ENCODE measurements around the gene GRPR.

Gene GRPR

DNA sequence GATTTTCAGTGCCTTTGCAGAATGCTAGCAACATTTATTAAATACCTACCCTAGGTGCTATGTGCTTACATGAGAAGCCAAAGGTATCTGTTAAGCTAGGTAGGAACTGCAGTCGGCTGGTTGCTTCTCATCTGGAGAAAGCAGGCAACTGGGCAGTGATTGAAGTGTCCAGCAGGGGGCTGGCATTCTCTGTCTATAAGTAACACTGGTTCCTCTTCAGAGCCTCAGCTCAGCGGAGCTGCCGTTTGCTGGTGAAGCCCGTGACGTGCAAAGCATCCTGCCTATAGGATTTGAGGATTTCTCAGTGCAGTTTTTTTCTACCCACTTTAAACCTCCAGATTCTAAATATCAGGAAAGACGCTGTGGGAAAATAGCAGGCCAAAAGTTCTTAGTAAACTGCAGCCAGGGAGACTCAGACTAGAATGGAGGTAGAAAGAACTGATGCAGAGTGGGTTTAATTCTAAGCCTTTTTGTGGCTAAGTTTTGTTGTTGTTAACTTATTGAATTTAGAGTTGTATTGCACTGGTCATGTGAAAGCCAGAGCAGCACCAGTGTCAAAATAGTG, at the start of gene GRPR:
TSS of gene GRPR (plus strand) at position 344 of the 565 bp plus-strand sequence. CDS start 389 bp downstream, outside the sequence.
- peak; percentile 81 for DNase-seq

DNA sequence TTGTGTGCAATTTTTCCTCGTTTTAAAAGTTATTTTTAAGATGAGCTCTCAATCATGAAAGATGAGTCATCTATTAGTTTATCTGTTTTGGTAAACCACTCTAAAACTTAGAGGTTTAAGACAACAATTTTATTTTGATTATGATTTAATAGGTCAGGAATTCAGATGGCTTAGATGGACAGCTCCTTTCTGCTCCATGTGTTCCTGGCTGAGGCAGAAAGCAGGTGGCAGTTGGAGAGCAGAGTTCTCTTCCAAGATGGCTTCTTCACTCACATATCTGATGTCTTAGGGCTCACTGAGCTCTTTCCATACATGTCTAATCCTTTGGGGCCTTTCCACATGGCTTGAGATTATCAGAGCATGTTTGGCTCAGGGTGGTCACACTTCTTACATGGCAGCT, 48.3 kb upstream of the GRPR start:
- DNase-seq: no peak

DNA sequence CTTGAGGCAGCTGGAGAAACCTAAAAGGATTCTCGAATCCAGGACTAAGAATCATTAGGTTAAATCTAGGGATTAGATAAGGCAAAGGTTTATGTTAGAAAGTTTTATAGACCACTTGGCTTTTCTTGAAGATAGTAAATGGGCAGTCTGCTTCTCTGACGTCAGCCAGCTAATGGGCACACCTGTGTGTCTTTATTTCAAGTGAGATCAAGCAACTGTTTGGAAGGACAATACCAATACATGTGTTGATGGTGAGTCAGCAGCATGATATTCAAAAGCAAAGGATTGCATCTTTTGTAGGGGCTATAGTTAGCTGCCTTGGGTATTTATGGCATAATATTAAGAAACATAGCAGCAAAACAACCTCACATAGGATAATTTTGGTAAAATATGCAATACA, 46.5 kb upstream of the GRPR start:
- DNase-seq: no peak

DNA sequence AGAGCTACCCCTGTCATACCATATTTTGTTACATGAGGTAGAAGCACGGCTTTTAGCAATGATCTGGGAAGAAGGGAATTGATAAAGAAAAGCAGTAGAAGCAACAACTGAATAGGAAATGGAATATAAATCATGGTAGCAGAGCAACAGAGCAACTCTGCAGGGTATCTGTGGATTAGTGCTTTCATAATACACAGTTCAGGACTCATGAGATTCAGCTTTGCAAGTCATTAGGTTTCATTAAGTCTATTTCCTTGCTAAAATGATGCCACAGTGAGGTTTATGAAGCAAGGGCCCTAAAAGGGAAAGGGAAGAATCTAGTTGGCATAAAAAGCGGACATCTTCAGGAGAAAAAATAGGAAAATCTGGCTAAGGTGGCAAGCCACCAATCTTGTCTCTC, 45.6 kb upstream of the GRPR start:
- no peak for DNase-seq

DNA sequence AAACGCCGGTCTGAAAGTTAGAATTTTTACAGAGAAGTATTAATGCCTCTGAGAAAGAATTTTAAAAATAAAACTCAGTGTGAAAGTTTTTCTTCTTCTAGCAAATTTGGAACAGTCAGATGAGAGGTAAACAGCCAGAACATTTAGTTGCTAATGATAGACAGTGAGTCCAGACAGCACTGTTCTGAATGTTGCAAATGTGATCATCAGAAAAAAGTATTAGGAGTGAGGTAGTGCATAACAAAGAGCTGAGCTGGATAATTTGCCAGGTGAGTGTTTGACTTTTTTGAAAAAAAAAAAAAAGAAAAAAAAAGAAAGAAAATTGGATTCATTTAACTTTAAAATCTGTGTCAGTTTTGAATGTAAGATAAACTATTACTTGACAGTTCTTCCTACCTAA, 42.0 kb upstream of the GRPR start:
- DNase-seq: no peak

DNA sequence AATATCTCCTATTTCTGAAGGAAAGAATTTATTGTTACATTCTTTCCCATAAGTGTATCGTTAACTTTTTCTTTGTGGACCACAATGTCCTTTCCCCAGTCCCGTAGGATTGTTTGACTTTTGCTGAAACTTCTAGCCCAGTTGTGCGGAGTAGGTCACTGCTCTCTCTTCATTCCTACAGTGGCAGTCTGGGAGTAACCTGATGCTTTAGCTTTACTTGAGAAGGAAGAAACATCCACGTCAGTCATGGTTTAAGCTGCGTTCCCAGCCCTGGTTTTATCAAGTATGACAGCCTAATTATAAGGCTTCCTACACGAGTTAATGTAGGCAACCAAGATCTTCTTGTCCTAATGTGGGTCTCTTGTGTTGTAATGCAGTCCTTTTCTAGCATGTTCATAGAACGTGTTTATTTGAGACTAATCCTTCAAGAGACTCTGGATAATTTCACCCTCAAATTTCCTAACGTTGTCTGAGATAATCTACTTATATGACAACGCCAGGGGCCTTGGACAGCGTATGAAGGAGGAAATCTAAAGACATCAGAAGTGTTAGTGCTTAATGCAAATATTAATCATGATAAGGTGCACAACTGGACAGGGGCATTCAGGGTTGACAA, 40.8 kb upstream of the GRPR start:
- no peak for DNase-seq

DNA sequence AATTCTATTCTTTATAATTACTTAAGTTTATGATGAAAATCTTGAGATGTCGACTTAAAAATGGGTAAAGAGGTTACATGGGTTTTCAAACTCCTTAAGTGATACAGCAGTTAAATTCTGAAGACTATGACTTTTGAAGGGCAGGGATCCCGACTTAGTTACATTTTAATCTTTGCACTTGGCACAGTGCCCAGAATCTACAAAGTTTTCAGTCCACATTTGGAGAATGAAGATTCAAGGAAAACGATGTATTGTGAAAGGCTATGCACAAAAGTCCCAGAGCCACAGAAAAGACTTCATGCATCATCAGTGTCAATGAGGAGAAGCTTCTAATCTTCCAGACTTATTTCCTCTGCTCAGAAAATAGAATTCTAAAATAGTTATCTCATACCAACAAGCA, 36.3 kb upstream of the GRPR start:
- DNase-seq: no peak

DNA sequence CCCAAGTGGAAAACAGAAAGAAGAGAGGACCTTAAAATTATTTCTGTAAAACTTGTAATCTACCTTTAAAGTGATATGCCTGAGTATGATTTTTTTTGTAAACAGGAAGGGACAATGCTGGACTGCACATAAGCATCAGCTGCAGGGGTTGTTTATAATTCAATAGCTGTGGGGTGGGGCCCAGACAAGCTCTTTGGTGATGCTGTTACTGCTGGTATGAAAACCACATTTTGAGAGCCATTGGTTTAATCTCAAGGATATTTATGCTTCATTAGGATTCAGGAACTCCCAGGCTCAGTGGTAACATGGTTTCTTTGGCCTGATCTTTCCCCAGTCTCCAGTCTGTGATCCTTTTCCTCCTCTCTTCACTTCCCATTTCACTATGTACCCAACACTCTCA, 34.3 kb upstream of the GRPR start:
- no peak for DNase-seq

DNA sequence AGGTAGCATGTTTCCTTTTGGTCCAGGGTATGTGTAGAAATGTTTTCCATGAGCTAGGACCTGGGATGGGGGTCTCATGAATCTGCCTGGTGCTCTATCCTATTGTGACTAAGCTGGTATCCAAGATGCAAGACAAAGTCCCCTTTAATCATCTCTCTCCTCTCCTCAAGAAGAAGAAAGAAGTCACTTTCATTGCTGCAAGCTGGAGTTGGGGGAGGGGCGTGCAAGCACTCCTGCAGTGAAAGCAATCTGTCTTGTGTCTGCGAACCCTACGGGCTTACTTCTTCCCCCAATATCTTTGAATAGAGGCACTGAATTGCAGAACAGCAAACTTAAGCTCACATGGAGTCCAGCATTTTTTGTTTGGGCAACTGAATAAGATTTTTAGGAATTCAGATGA, 27.2 kb upstream of the GRPR start:
- no peak for DNase-seq

DNA sequence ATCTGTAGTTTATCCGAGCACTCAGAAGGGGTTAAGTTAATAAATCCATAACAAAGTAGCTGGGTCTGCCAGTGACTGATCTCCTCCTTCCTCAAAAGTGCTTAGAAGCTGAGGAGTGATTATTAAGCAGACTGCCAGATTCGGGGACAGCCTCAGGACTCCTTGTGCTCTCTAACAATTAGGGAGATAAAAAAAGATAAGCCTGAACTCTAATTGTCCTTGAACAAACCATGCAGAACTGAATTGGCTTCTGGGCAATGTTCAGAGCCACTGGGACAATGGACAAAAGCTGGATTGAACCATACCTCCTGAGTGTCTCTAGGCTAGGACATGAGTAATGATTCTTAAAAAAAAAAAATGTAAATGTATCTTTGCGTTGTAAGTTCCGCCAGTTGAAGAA, 22.7 kb upstream of the GRPR start:
- DNase-seq: no peak

DNA sequence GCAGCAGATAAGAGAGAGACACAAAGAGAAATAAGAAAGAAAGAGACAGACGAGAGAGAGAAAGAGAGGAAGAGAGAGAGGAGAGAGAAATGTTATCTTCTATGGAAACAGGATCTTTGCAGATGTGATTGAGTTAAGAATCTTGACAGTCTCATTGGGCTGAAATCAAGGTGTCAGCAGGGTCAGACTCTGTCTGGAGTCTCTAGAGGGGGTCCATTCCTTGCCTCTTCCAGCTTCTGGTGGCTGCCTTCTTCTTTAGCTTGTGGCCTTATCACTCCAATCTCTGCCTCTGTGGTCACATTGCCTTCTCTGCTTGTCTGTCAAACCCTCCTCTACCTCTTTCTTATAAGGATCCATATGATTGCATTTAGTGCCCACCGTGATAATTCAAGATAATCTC, 21.8 kb upstream of the GRPR start:
- no peak for DNase-seq

DNA sequence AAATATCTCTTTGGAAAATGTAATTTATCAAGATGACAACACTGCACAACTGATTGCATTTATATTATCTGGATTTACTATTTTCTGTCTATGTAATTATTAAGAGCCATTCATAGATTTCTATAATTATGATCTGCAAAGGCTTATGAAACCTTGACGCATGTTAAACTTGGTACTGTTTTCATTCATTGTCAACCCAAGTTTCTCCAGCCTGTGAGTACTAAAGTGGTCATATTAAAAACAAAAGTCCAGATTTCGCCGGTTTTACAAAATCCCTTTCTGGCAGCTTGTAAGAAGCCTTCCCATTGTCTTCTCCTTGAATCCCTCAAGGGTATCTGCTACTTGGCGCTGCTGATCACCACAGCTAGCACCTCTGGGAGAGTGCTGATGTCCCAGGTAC, 19.7 kb upstream of the GRPR start:
- DNase-seq: no peak

DNA sequence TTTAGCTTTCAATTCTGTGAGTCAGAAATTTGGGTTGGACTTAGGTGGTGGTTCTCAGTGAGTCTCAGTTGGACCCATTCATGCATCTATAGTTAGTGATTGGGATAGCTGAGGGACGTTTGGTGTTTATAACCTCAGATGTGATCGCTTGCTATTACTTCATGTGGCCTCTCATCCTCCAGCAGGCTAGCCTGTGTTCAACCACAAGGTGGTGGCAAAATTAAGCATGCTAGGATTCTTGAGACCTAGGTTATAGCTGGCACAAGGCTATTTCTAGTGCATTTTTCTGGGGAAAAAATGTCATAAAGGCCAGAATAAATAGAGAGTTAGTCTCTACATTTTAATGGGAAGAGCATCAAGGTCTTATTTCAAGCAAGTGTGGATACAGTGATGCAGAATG, 10.9 kb upstream of the GRPR start:
- DNase-seq: no peak

DNA sequence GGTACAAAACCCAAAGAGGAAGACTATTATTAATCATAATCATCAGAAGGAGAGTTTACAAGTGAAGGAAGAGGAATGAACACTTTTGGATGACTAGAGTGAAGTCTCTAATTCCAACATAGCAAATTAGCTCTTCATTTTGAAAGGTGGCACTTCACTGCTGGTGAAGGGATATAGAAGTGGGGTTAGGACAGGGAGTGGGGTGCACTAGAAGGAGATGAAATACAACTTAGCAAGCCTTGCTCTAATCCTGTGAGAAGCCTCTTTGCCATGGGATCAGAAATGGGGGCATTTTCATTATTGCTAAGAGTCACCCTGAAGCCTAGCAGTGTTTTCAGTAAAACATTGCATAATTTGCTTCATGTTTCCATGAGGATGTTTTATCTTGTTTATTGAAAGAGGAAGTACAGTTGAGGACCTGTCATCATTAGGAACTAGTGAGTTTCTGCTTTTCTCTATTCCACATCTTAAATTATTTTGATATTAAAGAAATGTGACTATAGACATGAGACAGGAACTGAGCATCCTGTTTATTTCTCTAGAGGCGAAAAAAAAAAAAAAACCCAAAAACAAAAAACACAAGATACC, 9.3 kb upstream of the GRPR start:
- DNase-seq: no peak

DNA sequence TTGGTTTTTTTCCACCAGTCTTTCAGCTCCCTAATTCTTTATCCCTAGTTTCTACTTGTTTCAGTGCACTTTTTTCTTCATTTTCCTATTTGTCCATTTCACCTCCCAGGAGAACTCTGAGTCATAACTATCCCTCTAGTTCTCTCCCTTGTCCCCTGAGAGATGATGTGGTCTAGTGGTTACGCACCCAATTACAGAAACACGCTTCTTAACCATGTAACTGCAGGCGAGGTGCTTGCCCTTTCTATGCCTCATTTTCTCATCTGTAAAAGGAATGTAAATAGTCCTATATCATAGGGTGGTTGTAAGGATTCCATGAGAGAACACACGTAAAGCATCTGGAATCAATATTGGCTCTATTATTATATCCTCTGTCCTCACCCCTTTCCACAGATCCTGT, 8.8 kb upstream of the GRPR start:
- DNase-seq: no peak

DNA sequence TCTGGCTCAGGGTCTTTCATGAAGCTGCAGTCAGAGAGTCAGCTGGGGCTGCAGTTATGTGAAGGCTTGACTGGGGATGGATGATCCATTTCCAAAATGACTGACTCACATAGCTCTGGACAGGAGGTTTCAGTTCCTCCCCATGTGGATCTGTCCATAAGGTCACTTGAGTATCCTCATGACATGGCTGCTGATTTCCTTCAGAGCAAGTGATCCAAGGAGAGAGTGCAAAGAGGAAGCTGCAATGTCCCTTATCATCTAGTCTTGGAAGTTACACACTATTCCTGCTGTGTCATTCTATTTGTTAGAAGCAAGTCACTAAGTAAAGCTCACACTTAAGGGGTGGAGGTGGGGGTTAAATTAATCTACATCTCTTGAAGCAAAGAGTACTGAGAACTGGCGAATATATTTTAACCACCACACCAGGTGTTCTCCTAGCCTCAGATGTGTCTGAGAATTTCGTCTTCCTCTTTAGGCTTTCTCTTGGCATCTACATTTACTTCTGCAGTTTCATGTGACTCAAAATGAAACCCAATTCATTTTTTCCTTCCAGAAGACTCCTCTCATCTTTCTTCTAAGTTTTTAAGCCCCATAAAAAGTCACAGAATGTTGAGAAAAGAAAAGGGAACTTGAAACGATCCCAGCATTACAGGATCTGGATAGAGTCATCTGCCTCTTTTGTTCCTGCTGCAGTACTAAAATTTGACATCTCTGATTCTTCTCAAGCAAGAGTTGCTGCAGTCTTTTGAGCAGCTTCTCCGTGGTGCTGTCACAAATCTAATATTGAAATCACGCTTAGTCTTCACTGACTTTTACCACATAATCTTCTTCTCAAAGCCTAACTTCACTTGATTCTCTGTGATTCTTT, 3.8 kb upstream of the GRPR start:
- DNase-seq: no peak

DNA sequence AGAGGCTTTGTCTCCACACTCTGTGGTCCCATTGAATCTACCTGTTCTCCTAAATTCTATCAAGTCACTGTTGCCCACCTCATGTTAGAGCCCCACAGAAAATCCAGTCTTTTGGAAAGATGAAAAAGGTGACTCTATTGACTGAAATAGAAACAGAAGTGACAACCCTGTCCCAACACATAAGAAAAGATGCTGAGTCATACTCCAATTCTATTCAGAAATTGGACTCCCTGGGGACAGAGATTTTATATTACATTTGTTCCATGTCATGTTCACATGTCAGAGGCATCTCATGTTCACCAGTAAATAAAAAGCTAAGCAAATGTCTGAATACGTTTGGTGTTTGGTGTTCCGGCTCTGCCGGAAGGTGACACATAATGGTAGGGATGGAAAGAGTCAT, 2.9 kb upstream of the GRPR start:
- no peak for DNase-seq

DNA sequence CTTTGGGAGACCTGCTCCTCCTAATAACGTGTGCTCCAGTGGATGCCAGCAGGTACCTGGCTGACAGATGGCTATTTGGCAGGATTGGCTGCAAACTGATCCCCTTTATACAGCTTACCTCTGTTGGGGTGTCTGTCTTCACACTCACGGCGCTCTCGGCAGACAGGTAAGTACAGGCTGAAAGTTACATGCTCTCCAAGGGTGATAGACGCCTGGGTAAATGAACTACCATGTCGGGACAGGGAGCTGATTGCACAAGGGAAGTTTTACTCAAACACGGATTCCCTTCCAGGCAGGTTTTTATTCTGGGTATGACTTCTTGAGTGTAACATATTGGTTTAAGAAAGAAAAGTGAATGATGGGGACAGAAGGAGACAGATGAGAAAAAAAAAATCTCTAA, 836 bp downstream of the GRPR start:
- no peak for DNase-seq

DNA sequence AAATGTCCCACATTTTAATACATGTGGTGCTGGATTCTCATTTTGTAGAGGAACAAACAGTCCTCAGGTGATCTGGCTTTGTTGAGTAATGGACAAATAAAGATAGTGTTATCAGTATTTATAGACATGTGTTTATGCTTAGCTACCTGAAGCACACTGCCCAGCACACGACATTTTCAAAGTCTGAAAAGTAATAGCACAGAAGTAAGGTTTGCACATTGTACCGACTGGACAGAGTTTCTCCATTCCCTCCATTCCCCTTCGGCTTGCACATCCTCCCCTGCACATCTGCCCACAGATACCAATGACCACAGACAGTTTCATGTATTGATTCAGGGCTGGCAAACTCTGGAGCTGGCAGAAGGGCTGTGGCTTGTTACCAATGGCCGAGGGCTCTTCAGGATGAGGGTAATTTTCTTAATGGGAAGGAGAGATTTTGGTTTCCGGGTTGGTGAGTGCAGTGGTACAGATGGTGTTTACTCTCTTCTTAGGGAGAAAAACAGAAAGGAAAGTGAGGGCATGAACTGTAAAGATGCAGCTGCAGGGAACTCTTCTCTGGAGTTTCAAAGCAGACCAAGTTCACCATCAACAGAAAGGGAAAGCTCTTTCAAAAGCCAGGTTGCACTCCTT, 2.3 kb downstream of the GRPR start:
- DNase-seq: no peak

DNA sequence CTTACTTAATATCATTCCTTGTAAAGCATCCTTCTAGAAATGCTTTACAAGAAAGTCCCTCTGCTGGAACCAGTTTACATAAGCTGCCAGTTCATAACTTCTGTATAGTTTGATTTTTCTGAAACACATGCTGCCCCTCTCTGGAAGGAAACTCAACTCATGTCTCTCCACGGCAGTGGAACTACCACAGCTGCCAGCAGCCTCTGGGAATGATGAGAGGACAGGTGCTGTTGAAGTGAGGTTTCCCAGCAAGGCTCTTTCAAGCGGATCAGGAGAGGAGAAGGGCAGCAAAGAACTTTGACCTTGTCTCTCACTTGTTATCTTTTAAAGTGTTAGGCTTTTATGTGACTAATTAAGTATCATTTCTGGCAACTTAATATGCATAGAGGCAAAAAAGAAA, 7.3 kb downstream of the GRPR start:
- no peak for DNase-seq

DNA sequence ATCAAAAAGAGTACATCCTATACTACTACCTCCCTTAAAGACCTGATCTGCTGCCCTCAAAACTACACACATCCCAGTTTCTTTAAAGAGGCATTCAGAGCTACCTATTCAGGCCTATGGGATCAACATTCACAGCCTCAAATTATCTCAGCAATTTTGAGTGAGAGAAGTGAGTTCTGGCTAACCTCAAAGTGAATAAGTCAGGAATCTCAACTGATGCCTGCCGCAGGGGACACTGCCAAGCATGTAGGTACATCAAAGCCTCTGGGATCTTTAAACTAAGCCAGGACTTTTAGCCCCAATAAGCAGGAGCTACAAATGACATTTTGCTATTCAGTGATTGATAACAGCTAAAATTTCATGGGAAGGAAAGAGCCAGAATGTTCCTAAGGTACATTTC, 11.6 kb downstream of the GRPR start:
- DNase-seq: no peak

DNA sequence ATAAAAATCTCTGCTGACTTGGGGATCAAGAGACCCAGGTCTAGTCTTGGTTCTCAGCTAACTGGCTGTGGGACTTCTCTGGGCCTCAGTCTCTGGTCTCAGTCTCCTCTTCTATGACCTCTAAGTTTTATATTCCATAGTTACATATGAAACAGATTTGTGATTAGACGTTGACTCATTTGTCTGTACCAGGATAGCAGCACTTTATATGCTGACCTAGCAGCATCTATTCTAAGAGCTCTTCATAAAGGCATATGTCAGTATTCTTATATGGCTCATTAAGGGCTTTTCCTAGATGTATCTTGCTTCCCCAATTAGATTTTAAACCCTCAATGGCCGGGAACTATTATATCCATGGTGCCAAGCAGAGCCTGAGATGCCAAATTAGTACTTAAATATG, 12.7 kb downstream of the GRPR start:
- peak; percentile 1 for DNase-seq

DNA sequence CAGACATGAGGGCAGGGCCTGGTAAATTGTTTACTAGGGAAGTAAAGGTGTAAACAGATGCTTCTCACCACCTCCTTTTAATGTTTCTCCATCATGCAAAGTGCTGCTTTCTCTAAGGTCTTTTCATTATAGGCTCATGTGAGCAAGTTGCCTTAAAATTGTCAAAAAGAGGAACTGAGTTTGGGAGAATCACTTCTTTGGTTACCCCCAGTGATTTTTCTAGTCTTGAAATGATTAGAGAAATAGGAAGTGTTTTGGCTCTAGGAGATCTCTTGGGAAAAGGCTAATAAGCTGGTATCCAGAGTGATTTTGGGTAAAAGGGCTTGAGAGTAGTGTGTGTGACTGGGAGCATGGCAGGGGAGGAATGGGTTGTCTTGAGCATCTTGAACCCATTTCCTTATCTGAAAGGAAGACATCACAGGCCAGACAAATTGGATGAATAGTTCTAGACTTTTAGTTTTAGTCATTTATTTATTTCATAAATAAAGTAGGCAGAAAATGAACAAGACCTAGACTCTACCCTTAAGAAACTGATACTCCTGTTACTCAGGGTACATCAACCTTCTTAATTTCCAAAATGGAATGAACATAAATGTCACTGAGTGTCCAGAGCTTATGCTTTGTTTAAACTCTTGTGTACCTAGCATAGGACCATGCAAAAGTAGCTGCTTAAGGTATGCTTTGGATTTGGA, 14.2 kb downstream of the GRPR start:
- DNase-seq: no peak
